Left lung (tissue), 10 donors: ENCODE results near the gene CD3G. TPM values are rescaled to one million over a fixed set of nuclear protein-coding genes. Genes with fewer than 3 reads are reported as not detected.

ENCODE experiments used
- ATAC-seq: fragments of 200-7000 bp; cut with Tn5 transposase; one replicate; pipeline ENCODE4 v1.9.1; 2020; ENCODE audit warnings: moderate library complexity
- DNase-seq, 4 donors: peaks; one replicate each; pipeline ENCODE4 v3.0.0-alpha.2; 2013 to 2020
- H3K27ac ChIP-seq, 2 donors: fragments of 200-600 bp; sonication (generic) in 1 of 2; one replicate each; pipeline versions ENCODE4 v1.5.0 to v1.8.0; 2020 to 2021
- H3K27me3 ChIP-seq, 2 donors: fragments of 200-600 bp; sonication (generic) in 1 of 2; one replicate each; pipeline versions ENCODE4 v1.5.0 to v1.8.0; 2020 to 2021
- H3K36me3 ChIP-seq, 2 donors: fragments of 200-600 bp; sonication (generic) in 1 of 2; one replicate each; pipeline versions ENCODE4 v1.5.0 to v1.8.0; 2020 to 2021
- H3K4me1 ChIP-seq, 2 donors: fragments of 200-600 bp; one replicate each; pipeline ENCODE4 v1.8.0; 2021
- H3K4me3 ChIP-seq, 2 donors: fragments of 200-600 bp; sonication (generic) in 1 of 2; one replicate each; pipeline versions ENCODE4 v1.5.0 to v1.8.0; 2020 to 2021; ENCODE audit warnings: mild to moderate bottlenecking in 1 of 2
- H3K9me3 ChIP-seq, 2 donors: fragments of 200-600 bp; sonication (generic) in 1 of 2; one replicate each; pipeline versions ENCODE4 v1.5.0 to v1.8.0; 2020 to 2021
- intact Hi-C, 2 donors: fragments of 100-400 bp; cut with DNase I; formaldehyde crosslinking; loops; one replicate each; pipeline versions ENCODE4 v1.11.2 to v1.14.2; 2022
- polyA plus RNA-seq, 6 donors: library from polyadenylated mRNA; unstranded; fragments of 120-200 nt; gene quantifications; one replicate each; pipeline ENCODE4 v1.2.1, GENCODE V29; 2013; ENCODE audit not compliant: insufficient read length in 6 of 6
- total RNA-seq, 2 donors: library from RNA; stranded (reverse); fragmentation: NEBNext Ultra II Directional; extraction: Animal tissue kit (Norgen Biotek cat#: 25700); gene quantifications; one replicate each; pipeline ENCODE4 v1.2.1, GENCODE V29; 2021
- TF ChIP-seq, protein P1 (sequence below), 2 donors: fragments of 200-600 bp; sonication (generic) in 1 of 2; IDR thresholded peaks; one replicate each; pipeline versions ENCODE4 v1.5.0 to v1.8.0; 2021; ENCODE audit warnings: antibody characterized with exemption in 2 of 2
- donor health status: DM: no; HTN: yes; CAD: no.
- donor health status: DM: no; HTN: no; CAD: no.

The CD3G gene
- total and polyA plus RNA-seq, 8 donors, result 0.43 to 3.8 (median 0.99) TPM

DNA sequence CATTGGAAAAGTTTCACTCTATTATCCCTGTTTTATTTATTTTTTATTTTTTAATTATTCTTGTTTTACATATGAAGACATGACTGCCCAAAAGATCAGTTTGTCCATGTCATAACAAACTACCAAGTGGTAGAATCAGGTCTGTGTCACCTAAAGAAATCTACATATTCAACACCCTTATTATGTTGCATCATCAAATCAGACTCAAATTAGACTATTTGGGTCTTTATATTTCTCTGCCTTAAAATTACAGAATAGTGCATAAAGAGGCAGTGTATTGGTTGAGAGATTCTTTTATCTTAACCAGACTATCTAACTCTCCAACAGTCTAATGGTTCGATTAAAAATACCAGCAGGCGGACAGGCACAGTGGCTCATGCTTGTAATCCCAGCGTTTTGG lies 38.8 kb downstream of the CD3G start:
- Histone ChIP-seq H3K27ac (no peak overlapping the region), H3K27me3 (no peaks in the 10 kb centered on the region), H3K4me1 (no peaks in the 10 kb centered on the region), H3K36me3 (peaks cover 5 to 98% of the 10 kb centered on the region in 2 donors), H3K9me3 (no peaks in the 10 kb centered on the region), H3K4me3 (no peak overlapping the region)
- ATAC-seq, result no peak
- intact Hi-C loops, result no loop called here
- TF ChIP-seq, protein P1, sequence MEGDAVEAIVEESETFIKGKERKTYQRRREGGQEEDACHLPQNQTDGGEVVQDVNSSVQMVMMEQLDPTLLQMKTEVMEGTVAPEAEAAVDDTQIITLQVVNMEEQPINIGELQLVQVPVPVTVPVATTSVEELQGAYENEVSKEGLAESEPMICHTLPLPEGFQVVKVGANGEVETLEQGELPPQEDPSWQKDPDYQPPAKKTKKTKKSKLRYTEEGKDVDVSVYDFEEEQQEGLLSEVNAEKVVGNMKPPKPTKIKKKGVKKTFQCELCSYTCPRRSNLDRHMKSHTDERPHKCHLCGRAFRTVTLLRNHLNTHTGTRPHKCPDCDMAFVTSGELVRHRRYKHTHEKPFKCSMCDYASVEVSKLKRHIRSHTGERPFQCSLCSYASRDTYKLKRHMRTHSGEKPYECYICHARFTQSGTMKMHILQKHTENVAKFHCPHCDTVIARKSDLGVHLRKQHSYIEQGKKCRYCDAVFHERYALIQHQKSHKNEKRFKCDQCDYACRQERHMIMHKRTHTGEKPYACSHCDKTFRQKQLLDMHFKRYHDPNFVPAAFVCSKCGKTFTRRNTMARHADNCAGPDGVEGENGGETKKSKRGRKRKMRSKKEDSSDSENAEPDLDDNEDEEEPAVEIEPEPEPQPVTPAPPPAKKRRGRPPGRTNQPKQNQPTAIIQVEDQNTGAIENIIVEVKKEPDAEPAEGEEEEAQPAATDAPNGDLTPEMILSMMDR (IDR thresholded peaks at IDR 0.05), result no peak
- no peak for DNase-seq

DNA sequence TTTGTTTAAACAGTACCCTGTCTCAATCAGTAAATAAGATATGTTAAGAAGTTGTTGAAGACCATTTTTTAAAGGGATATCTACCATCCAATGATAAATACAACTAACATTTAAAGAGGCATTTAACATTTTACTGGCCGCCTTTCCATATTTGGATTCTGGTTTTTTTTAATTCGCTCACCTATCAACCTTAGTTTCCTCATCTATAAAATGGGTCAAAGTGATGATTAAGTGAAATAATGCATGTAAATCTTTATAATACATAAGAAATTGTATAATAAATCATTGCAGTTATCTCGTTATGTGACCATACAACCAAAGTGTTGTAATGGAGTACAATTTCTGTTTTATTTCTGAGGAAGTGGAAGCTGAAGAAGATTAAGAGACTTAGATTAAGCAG lies 39.5 kb downstream of the CD3G start:
- Histone ChIP-seq H3K4me3 (no peak overlapping the region), H3K36me3 (peaks cover 5 to 98% of the 10 kb centered on the region in 2 donors), H3K4me1 (no peaks in the 10 kb centered on the region), H3K27ac (no peak overlapping the region), H3K27me3 (no peaks in the 10 kb centered on the region), H3K9me3 (no peaks in the 10 kb centered on the region)
- DNase-seq (no peak), ATAC-seq (no peak)
- intact Hi-C loops, result no loop called here
- TF ChIP-seq, protein P1 (IDR thresholded peaks at IDR 0.05), result no peak

DNA sequence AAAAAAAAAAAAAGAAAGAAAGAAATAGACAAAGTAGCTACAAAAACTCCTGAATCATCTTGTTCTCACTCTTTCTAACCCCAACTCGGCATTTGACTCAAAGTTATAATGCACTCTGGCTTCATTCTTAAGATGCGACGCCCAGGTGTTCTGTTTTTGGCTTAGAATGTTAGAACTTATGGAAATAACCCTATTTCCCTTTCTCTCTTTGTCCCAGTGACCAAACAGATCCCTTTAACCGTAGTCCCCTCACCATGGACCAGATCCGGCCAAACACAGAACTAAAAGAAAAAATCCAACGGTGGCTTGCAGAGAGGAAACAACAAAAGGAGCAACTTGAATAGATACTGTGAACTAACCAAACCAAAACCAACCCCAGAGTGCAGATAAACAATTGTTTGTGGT lies 52.0 kb downstream of the CD3G start:
- H3K36me3 ChIP-seq, result peaks cover 0 to 67% of the 10 kb centered on the region in 2 donors
- ATAC-seq (no peak), DNase-seq (no peak)
- H3K27ac ChIP-seq, result no peak overlapping the region
- intact Hi-C loops, result loop anchor here in 1 of 2 donors (10.0 kb wide), 1 partner anchor 89 kb away; no protein-coding TSS in a partner anchor
- H3K4me3 ChIP-seq, result no peak overlapping the region
- H3K4me1 ChIP-seq, result peaks cover 0 to 9% of the 10 kb centered on the region in 2 donors
- H3K27me3 ChIP-seq, result no peaks in the 10 kb centered on the region
- no peaks in the 10 kb centered on the region for H3K9me3 ChIP-seq
- TF ChIP-seq, protein P1 (IDR thresholded peaks at IDR 0.05), result no peak

DNA sequence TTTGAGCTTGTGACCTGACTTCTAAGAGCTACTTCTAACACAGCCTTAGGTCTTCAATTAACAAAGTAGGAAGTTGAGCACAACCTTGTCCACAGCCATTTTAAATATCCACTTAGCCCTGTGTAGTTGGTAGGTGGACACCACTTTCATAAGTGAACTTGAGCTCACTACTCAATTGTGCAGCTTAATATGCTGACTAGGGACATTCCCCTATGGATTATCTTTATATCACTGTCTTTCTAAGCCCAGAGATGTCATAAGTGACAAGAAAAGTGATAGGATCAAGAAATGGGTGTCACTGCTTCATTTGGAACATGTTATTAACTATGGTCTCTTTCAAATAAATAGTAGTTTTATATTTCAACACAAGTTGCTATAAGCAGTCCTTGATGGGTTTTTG lies 53.3 kb downstream of the CD3G start:
- ATAC-seq (no peak), DNase-seq (no peak)
- H3K9me3 ChIP-seq, result no peaks in the 10 kb centered on the region
- H3K27me3 ChIP-seq, result no peaks in the 10 kb centered on the region
- intact Hi-C loops, result loop anchor here in 1 of 2 donors (10.0 kb wide), 1 partner anchor 87 kb away; no protein-coding TSS in a partner anchor
- H3K27ac ChIP-seq, result no peak overlapping the region
- TF ChIP-seq, protein P1 (IDR thresholded peaks at IDR 0.05), result no peak
- H3K4me1 ChIP-seq, result peaks cover under 1 to 14% of the 10 kb centered on the region in 2 donors
- no peak overlapping the region for H3K4me3 ChIP-seq
- peaks cover 0 to 54% of the 10 kb centered on the region in 2 donors for H3K36me3 ChIP-seq

DNA sequence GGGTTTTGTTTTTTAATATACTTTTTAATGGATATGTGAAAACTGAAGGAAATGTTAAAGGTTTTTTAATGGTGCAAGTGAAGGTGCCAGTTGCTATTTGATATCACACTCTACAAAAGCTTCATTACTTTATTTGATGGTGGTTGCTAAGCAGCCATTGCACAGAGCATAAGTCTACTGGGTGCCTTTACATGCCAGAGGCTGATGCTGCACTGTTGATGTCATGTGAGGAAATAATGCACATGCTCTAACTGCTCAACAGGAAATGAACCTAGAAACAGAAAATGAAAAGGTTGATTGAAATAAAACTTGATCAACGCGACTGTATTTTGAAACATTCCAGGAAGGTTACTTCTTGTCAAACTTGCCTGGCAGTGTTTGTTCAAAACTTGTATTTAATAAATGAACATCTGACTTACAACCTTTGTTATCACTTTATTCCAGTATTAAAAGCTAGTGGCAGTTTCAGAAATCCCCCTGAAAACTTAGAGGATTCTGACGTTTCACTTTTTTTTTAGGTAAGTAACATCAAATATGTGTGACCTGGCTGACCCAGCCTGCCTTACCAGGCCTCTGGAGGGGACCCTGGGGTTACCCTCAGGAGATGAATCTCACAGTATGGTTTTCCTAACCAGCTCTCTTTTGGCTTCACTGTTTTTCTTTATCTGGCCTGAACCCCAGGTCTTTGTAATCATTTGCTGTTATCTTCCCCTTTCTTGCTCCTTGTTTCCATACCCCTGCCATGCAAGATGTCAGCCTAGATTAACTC lies 54.8 kb downstream of the CD3G start:
- Histone ChIP-seq H3K36me3 (peaks cover 0 to 38% of the 10 kb centered on the region in 2 donors), H3K9me3 (no peaks in the 10 kb centered on the region), H3K27ac (peak overlapping the region in 1 of 2 donors; percentile 24), H3K4me3 (no peak overlapping the region), H3K4me1 (peaks cover 14 to 29% of the 10 kb centered on the region in 2 donors), H3K27me3 (no peaks in the 10 kb centered on the region)
- TF ChIP-seq, protein P1 (IDR thresholded peaks at IDR 0.05), result no peak
- intact Hi-C loops, result loop anchor here in 1 of 2 donors (10.0 kb wide), 1 partner anchor 86 kb away; no protein-coding TSS in a partner anchor
- ATAC-seq (no peak), DNase-seq (no peak)
